CD4-positive, alpha-beta T cell treated with Interleukin-17A for 1 hour (primary cell): ENCODE data around the gene FEN1.

Experiments used
- DNase-seq: peaks from one replicate; pipeline ENCODE4 v3.0.0-alpha.2; 2020

Gene FEN1

DNA sequence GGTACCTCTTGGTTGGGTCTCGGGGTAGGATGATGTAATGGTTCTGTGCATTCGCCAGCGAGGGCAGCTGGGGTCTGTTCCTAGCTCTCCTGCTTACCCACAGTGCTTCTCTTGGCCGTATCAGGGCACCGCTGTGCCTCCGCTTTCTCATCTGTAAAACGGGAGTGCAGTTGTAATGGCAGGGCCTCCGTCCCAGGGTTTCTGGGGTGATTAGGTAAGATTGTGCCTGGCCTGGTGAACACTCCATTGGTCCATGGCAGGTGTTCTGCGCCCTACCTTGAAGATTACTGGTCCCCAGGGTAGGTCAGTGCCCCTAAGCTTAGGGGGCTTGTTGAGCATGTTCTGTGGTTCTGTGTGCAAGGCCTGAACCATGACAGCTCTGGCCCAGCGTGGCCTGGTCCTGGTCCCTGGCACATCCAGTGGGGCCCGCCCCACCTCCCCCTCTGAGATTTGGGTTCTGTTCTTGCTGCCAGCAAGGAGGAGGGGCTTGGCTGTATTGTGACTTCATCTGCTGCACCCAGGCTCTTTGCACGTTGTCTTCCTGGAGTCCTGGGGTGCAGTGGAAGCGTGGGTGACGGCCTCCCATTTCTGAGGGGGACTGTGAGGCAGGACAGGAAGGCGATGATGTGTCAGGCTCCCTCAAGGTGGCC, 35.4 kb upstream of the FEN1 start:
- no peak for DNase-seq

DNA sequence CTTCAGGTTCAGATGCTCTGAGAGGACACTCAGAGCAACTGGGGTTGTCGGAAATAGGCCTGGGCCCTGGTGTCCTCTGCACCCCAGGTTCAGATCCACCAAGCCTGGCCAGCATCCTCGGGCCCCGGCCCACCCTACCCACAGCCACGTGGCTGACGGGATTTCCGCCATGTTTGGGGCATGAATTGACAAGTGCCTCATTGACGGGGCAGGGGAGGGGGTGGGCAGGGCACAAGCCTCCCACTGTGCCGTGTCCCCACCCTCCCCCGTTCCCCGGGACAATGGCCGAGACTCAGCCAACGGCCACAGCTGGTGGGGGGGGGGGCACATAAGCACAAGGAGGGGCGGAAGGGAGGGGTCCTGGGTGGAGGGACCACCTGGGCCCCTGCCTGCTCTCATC, 31.8 kb upstream of the FEN1 start:
- no peak for DNase-seq

DNA sequence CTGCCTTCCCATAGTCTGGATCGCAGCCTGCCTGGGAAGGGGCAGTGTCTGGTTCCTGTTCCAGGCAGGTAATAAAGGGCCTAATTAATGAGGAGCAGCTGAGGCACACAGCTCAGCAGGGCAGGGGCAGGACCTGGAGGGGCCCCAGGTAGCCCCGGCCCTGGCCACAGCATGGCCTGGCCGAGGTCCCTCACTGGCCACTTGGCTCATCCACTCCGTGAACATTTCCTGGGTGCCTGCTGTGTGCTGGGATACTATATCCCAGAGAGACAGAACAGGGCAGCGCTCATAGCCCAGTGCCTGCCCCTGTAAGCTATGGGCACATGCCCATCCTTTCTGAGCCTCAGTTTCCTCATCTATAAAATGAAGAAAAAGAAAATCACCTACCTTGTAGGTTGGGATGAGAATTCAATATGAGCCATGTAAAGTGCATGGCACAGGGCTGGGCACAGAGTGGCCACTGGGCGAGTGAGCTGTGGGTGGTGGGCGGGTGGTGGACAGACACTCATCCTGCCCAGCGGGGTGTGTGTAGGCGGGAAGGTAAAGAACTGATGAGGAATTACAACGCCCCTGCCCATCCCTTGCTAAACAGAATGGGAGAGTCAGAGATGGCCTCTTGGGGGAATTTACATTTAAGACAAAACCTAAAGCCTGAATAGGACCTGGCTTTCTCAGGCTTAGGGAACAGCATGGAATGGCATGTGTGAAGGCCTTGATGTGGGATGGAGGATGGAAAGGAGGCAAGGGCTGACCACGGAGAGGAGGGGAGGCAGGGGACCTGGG, 31.1 kb upstream of the FEN1 start:
- DNase-seq: no peak

DNA sequence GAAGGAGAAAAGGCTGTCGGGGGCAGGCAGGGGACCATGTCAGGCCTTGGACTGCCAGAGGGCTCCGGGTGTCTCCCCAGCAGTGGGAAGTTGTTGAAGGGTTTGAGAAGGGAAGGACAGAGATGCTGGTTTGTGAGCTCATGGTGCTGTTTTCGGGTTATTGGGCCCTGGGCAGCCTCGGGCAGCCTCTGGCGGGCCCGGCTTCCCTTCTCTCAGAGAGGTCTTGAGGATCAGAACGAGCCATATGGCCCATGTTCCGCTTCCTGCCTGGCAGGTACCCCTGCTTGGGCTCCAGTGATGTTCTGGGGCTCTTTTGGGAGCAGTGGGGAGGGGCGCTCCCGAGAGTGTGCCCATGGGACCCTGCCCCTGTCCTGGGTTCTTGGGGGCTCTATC, 30.5 kb upstream of the FEN1 start:
- no peak for DNase-seq

DNA sequence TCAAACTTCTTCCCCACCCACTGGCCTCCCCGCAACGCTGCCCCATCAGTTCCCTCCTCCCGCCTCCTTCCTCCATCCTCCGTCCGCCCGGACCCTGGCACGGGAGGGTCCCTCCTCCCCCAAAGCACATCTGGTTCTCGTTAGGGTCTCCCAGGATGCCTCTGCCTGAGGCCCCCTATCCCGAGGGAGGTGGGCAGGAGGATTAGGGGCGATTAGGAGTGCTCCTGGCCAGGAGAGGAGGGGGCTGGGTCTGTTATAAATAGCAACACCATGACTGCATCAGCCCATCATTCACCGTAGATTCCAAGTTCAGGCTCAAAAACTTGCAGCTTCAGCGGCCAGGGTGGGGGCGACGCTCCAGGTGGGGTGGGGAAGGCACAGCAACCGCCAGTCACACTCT, 29.9 kb upstream of the FEN1 start:
- DNase-seq: no peak

DNA sequence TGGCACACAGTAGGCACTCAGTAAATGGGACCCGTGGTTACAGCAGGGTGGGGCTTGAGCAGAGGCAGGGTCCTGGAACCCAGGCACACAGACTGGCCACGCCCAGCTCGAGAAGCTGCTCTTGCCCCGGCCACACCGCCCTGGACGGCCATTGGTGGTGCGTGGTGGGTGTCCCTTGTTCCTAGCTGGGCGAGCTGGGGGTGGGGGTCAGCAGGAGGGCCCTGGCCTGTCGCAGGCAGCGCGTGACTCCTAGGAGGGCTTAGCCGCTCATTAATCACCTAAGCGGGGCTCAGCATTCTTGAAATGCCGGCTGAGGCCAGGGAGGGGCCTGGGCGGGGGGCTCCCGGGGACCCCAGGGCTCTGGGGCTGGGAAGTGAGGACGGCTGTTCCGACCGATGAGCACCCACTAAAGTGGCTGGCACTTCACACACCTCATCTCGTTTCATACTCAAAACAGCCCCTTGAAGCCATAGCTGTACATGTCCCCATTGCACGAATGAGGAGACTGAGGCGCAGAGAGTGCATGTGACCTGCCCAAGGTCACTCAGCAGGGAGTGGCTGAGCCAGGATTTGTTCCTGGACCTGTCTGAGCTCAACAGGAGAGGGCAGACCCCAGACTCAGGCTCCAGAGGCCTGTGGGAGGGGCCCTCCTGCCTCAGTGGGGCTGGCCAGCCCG, 28.6 kb upstream of the FEN1 start:
- DNase-seq: no peak

DNA sequence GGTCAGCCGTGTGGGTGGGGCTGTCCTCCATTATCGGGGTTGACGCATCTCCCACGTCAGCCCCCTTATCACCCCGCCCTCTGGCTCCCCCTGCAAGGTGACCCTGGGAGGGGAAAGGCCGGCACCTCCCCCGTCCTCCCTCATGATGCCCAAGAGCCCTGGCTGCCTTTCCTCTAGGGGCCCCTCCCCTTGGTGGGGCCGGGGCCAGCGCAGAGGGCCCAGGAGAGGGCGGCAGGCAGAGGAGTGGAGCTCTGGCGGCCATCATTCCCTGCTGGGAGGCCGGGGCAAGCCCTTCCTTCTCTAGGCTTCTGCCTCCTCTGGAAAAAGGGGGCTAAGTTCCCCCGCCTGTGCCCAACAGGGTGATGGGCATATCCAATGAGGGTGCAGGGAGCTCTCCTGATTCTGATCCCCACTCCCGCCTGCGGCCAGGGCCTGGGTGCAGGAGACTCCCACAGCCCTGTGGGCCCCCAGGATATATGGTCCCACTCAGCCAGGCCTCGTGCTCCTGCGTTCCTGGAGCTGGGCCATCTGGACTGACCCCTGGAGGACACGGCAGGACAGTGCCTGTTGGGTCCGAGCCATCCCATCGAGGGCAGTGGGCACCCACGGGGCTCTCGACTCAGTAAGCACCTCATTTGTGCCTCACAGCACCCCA, 28.0 kb upstream of the FEN1 start:
- DNase-seq: no peak

DNA sequence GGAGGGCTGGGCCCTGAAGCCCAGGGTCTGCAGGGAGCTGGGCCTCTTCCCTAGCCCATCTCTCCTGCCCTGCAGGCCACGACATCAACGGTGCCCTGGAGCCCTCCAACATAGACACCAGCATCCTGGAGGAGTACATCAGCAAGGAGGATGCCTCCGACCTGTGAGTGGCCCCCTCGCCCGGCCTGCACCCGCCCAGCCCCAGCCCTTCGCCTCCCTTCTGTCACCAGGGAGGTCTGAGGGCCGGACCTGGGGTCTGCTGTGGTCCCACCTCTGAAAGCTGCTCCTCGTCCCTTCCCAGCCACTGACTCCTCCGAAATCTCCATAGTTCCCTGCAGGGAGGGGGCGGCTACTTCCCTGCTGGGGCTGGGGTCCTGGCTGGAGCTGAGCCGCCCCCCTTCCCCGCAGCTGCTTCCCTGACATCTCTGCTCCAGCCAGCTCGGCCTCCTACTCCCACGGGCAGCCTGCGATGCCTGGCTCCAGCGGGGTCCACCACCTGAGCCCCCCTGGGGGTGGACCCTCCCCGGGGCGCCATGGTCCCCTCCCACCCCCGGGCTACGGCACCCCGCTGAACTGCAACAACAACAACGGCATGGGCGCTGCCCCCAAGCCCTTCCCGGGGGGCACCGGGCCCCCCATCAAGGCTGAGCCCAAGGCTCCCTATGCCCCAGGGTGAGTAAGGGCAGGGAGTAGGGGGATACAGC, 27.0 kb upstream of the FEN1 start:
- DNase-seq: no peak

DNA sequence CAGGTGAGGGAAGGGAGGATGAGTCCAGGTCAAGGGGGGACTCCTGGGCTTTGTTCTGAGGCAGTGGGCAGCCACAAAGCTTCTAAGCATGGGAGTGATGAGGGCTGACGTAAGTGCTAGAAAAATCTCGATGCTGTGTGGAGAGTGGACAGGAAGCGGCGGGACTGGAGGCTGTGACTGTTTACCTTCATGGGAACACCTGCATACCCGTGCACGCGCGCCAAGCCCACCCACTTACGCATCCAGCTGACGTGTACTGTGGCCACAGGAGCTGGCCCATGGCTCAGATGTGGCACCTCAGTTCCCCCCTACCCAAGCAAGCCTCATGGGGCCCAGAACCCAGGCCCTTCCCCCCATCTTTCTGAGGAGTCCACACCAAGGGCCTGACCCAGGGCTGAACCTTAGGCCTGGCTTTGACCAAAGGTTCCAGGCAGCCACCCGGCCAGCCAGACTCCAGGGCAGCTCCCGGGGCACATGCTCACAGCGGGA, 26.3 kb upstream of the FEN1 start:
- DNase-seq: no peak

DNA sequence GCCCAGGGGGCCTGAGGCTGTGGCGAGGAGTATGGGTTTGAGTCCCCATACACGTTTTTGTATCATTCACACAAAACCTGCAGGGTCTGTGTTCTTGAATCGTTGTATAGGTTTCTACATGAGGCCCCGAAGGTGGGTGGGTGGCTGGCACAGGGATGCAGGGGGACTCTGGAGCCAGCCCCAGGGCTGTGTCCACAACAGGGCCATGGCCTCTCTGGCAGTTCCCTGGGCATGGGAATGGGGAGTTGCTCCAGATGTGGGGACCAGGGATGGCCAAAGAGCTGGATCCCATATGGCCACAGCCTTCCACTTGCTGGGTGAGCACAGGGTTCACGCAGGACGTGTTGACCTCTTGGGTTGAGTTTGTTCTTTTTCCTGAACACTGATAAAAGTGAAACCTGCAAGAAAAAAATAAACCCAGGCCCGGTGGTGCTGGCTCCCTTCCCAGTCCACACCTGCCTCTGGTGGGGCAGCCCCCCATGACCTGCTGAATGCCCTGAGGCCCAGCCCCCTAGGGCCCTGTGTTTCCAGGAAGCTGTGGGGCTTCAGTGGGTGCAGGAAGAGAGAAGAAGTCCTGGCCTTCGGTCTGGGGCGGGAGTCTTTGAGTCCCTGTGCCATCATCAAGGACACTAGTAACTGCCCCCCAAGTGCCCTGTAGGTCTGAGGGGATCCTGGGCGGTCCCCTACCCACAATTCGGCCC, 24.2 kb upstream of the FEN1 start:
- no peak for DNase-seq

DNA sequence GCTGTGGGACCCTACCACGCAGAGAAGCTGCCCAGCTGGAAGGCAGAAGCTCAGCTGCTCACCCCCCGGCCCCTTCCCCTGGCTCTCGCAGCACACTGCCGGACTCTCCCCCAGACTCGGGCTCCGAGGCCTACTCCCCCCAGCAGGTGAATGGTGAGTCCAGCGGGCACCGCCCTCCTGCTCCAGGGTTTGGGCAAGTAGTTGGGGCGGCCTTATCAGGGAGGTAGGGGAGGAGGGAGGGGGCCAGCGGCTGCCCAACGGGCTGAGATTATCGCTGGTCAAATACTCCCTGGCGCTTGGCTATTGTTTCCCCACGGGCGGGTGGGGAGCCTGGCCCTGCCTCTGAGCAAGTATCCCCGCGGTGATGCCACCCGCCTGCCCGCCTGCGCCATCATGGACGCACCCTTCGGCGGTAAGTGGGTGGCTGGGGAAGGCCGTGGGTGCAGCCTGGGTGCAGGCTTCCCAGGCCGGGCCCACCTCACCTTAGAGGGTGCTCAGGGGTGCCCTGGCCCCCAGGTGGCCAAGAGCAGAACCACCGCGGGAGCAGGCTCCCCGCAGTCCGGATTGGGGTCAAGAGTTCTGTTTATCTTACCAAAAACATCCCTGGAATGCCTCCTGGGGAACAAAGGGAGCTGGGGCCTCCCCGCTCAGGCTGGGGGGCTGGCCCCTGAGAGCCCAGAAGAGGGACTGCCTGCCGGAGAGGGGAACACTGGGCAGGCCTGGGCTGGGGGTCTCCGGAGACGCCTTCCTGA, 23.4 kb upstream of the FEN1 start:
- DNase-seq: no peak

DNA sequence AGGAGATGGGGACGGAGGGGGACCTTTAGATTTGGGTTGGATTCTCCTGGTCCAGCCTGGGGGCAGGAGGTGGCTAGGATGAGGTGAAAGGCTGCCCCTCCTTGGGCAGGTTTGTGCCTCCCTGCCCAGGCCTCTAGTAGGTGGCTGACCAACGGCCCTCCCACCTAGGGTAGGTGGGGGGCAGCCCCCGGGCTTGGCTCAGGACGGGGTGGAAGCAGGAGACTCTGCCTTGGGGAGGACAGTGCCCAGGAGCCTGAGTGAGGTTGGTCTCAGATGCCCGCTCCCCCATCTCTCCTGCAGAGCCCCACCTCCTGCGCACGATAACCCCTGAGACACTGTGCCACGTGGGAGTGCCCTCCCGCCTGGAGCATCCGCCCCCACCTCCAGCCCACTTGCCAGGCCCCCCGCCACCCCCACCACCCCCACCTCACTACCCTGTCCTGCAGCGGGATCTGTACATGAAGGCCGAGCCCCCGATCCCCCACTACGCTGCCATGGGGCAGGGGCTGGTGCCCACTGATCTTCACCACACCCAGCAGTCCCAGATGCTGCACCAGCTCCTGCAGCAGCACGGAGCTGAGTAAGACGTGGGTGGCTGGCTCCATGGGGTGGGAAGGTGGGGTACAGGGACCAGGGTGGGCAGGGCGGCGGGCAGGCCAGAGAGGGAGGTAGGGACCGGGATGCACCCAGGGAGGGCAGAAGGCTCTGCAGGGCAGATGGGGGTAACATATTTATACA, 22.6 kb upstream of the FEN1 start:
- no peak for DNase-seq

DNA sequence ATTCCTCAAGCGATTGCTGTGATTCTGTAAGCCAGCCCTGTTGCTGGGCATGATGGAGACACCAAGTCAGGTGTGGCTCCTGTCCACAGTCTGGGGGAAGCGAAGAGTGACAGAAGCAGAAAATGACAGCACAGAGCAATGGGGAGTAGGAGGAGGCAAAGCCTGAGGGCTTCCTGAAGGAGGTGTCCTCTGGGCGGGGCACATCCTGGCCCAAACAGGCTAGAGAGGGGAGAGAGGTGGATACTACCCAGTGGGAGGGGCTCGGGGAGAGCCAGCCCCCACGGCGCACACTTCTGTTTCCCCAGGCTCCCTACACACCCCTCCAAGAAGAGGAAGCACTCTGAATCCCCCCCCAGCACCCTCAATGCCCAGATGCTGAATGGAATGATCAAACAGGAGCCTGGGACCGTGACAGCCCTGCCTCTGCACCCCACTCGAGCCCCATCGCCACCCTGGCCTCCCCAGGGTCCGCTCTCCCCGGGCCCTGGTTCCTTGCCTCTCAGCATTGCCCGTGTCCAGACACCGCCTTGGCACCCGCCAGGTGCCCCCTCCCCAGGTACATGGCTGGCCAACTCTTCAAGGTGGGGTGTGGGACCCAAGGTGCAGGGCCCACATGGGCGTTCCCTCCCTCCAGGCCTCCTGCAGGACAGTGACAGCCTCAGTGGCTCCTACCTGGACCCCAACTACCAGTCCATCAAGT, 21.4 kb upstream of the FEN1 start:
- no peak for DNase-seq

DNA sequence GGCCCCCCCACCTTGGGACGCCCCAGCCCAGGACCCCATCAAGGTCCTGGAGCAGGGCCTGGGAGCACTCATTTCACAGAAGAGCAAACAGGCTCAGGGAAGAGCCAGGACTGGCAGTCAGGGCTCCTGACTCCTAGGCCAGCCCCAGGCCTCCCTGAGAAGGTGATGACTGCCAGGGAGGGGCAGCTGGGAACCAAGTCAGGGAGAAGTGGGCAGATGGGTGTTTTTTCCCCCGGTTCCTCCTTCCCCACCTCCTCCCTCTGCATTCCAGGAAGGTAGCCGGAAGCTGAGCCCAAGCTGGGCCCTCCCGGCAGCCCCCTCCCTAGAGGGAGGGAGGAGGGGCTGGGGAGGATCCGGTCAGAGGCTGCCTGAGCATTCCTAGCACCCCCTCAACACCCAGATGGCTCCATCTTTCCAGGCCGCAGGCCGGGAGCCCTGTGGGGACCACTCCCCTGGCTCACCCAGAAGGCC, 20.7 kb upstream of the FEN1 start:
- no peak for DNase-seq

DNA sequence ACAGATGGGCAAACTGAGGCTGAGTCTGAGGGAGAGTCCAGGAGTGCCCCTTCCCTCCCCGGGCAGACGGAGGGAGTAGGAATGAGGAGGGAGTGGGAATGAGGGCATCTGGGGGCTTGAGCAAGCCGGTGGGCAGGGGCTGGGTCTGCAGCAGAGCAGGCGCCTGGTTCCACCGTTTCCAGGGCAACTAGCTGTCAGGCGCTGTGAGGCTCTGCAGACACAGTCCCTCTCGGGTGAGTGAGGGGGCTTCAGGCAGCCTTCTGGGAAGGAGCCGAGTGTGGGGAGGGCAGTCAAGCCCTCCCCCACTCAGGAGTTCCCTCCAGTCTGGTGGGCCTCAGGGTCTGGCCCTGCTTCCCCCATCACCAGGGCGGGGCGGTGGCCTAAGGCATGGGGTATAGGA, 19.4 kb upstream of the FEN1 start:
- DNase-seq: no peak

DNA sequence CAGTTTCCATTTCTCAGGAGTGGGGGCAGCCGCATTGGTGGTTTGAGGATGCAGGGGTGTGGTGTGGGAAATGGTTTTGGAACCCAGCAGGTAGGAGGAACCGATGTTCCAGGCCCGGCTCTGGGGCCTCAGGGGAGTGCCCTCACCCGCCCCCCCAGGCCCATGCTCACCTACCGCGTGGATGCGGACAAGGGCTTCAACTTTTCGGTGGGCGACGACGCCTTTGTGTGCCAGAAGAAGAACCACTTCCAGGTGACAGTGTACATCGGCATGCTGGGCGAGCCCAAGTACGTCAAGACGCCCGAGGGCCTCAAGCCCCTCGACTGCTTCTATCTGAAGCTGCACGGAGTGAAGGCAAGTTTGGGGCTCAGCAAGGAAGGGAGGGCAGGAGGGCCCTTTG, 18.9 kb upstream of the FEN1 start:
- no peak for DNase-seq

DNA sequence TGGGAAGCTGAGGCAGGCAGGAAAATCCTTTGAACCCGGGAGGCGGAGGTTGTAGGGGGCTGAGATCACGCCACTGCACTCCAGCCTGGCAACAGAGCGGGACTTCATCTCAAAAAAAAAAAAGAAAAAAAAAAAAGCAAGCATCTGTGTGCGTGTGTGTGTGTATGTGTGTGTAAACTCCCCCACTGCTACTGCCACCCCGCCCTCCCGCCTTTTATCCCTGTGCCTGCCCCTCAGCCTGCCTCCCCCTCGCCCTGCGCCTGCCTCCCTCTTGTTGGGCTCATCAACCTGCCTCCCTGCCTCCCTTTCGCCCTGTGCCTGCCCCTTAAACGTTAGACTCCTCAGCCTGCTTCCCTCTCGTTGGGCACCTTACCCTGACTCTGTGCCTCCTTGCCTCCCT, 18.3 kb upstream of the FEN1 start:
- no peak for DNase-seq

DNA sequence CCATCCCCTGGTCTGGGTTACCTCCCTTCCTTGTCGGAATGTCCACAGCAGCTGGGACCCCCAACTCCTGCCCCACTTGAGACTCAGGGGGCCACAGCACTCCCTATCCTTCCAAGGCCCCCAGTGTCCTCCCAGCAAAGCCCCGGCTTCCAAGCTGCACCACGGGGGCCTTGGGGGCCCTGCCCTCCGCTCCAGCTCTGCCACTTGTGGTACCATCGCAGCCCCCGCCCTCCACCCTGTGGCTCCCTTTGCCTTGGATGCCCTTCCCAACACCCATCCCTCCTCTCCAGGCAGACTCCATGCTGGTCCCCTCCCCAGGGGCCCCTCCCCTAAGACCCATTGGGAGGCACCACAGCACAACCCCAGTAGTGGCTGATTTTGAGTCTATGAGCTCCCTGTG, 17.6 kb upstream of the FEN1 start:
- DNase-seq: no peak

DNA sequence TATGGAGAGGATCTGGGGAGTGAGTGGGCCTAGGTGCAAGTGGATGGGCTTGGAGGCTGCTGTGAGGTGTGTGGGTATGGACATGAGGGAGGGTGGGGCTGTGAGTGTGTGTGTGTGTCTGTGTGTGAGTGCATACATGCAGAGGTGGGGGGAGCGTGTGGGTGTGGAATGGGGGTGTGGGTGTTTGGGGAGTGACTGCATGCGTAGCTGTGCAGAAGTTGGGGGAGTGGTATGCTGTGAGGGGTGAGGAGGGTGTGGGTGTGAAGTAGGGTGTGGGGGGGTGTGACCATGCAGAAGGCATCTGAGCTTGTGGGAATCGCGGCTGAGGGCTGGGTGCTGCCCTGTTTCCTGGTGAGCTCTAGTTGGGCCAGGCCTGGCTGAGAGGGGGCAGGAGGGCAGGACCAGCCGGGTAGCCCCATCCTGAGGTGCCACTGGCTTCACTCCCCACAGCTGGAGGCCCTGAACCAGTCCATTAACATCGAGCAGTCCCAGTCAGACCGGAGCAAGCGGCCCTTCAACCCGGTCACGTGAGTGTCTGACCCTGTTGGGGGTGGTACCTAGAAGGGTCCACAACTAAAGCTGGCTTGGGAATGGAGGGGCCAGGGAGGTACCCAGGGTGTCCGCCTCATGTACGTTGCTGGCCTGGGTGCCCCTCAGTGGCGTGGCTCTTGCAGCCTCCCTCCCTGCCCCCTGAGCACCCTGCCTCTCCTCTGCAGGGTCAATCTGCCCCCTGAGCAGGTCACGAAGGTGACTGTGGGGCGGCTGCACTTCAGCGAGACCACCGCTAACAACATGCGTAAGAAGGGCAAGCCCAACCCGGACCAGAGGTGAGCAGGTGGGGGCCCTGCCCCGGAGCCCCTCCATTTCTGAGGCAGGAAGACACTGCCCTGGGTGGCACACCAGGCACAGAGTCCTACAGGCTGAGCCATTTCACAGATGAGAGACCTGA, 16.8 kb upstream of the FEN1 start:
- DNase-seq: peak; percentile 39
